OCI-LY3 (cell line): Measurements from ENCODE around the gene TSPYL2.

Experiments used
- EZH2phosphoT487 ChIP-seq: fragments of 200-600 bp; shearing (Covaris generic); IDR thresholded peaks from 2 replicates; pipeline ENCODE4 v1.6.1; 2018; ENCODE audit warnings: antibody characterized with exemption, mixed run types, low read depth
- TF ChIP-seq, protein P1 (sequence below): fragments of 200-600, 300-600 bp; sonication (generic); IDR thresholded peaks from 2 replicates; pipeline ENCODE4 v1.5.1; 2014; ENCODE audit warnings: antibody characterized with exemption, low read length, low read depth

GRCh38 chrX:53122013-53122412, 39.8 kb downstream of the TSPYL2 start:
- TF ChIP-seq, protein P1, sequence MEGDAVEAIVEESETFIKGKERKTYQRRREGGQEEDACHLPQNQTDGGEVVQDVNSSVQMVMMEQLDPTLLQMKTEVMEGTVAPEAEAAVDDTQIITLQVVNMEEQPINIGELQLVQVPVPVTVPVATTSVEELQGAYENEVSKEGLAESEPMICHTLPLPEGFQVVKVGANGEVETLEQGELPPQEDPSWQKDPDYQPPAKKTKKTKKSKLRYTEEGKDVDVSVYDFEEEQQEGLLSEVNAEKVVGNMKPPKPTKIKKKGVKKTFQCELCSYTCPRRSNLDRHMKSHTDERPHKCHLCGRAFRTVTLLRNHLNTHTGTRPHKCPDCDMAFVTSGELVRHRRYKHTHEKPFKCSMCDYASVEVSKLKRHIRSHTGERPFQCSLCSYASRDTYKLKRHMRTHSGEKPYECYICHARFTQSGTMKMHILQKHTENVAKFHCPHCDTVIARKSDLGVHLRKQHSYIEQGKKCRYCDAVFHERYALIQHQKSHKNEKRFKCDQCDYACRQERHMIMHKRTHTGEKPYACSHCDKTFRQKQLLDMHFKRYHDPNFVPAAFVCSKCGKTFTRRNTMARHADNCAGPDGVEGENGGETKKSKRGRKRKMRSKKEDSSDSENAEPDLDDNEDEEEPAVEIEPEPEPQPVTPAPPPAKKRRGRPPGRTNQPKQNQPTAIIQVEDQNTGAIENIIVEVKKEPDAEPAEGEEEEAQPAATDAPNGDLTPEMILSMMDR = no peak
- TF ChIP-seq EZH2phosphoT487 = no peak
